ENCODE data around the gene KCNIP3.
"Not testable (repeated sequence)": the region's sequence is repeated elsewhere in the genome, so short reads cannot be mapped to it uniquely, and the experiment has no call there.

The KCNIP3 gene

GRCh38 chr2:95388091-95388692, 91.0 kb downstream of the KCNIP3 start:
- DNase-seq, result no peak

DNA sequence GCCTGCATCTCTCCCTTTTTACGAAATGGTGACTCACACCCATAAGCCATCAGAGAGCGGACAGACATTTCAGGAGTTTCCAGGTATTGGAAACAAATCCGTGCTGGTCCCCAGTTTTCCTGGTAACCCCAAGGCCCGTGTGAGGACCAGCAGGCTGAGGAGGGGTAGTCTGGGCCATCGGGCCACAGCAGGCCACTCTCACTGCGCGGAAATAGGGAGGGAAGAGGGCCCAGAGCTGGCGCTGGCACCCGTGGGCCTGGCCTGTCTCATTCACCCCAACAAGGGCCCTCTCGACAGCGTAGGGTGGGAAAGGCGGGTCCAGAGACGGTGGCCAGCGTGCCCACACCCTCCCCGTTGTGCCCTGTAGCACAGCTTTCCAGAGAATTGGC, 91.7 kb downstream of the KCNIP3 start:
- DNase-seq, result no peak

DNA sequence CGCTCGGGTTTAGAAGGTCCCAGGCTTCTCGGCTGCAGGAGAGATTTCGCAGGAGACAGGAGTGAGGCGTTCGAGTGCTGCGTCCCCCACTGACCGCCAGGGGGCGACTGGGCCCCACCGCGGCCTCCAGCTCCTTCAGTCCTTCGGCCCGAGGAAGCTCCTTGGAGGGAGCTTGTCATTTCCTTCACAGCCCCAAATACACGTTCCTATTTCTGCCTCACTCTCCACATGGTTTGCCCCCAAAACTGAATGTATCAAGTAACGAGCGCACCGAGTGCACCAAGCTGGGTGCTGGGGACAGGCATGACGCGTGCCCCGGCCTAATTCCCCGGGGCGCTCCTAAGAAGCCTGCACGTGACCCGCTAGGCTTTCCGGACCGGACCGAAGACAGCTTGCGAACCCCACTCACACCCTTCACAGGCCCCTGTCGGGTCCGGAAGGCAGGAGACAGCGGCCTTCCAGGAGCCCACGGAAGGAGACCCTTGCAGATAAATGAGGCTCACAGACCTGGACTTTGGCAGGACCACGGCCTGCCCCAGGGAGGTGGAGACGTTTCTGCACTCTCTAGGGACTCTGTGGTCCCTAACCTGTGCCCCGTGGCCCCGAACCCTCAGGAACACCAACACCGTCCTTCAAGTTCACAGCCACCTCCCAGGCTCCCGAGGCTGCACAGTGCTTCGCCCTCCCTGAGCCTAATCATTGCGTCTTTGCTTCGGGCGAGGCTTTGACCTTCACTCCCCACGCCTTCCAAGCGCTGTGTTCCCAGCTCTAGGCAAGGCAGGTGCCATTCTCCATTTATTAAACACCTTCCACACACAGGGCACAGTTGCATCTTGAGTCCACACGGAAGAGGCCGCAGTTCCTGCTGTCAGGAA, 92.3 kb downstream of the KCNIP3 start:
- peak in 1 of 6 experiments; percentile 2 for DNase-seq

DNA sequence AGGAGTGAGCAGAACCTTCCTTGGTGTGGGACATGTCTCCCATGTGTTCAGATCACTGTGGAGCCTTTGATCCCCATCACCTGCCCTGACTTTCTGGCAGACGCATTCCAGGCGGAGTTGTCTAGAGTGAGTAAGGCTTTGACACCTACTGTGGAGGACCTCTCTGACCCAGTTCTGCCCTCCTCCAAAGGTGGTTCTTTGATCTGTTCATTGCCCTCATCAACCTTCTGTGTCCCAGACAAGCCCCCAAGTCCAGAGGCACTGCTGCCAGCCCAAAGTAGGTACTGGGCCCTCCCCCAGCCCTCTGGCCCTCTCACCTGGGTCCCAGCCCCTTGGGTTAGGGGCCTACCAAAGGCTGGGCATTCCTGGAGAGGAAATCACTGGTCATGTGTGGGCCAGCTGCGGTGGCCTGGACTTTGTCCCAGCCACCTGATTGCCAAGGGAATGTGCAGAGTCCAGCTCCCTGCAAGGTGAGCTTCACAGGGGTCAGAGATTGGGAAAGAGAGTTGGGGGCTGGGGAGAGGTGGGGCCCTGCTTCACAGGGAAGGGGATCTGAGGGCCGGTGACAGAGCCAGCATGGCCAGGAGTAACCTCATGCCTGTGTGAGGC, 93.2 kb downstream of the KCNIP3 start:
- DNase-seq, result no peak

- DNase-seq, result no peak
These were observed 93.8 kb downstream of the KCNIP3 start for GRCh38 chr2:95390881-95391321.

DNA sequence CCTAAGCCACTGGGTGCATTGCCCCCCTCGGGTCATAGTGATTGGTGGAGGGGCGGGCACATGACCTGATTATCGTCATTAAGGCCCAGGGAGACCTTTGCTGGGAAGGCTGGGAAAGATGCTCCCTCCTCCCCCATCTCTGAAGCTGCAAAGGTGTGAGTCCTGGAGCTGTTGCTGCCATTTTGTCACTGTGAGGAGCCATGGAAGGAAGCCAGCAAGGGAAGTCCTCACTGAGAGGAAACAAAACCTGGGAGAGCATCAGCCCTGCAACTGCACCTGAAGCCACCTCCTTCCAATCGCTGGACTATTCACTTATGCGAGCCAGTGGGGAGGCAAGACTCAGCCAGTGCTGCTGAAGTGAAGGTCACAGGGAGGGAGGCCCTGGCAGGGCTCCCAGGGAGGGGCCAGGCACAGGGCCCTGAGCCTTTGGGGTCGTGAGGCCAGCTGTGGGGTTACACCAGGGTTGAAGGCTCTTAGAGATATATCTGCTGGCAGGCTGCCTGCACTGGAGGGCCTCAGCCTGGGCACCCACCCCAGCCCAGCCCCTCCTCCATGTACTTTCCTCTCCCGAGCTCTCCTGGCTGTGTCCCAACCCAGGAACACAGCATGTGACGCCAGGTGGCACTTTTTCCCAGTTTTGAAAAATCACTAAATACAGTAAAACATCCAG, 94.6 kb downstream of the KCNIP3 start:
- DNase-seq, result no peak

- DNase-seq, result no peak
These were observed 95.2 kb downstream of the KCNIP3 start for GRCh38 chr2:95392320-95392719.

- no peak for DNase-seq
These were observed 95.7 kb downstream of the KCNIP3 start for GRCh38 chr2:95392730-95393455.

DNA sequence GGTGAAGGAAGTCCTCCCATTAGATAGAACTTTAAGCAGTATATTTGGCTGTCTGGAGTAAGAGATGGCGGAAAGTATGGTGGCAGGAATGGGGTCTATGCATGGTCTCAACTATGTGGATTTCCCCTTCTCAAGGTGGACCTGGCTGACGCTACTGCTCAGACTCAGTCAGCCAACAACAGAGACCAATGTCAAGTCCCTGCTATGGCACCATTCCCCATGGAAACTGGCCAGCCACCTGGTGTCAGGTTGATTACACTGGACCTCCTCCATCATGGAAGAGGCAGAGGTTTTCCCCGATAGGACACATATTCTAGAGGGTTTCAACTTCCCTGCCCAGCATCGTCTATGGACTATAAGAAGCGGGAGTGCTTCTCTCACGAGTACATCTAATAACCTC, 96.8 kb downstream of the KCNIP3 start:
- DNase-seq, result no peak

DNA sequence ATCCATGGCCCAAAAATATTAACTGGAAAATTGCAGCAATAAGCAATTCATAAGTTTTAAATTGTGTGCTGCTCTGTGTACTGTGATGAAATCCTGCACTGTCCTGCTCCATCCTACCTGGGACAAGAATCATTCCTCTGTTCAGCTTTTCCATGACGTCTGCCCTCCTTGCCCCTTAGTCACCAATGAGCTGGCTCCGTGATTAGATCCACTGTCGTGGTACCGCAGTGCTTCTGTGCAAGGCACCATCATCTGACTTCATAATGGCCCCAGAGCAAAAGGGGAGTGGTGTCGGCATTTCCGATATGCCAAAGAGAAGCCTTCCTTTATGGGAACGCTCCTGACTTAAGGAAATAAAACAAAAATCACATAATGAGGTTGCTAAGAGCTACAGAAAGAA, 101.9 kb downstream of the KCNIP3 start:
- no peak for DNase-seq

DNA sequence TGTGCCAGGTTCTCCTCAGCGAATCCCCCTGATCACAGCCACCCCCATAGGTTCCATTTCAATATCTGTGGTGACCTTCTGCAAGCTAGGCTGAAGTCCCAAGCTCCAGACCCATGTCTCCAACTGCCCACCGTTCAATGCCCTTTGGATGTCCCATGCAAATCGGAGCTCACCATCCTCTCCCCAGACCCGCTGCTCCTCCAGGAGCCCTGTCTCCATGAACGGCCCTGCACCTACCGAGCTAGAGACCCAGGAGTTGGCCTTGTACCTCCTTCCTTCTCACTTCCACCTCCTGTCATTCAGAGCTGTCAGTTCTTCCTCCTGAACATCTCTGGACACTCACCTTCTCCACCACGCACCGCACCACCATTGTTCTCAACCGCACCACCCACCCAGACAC, 104.3 kb downstream of the KCNIP3 start:
- DNase-seq, result no peak

DNA sequence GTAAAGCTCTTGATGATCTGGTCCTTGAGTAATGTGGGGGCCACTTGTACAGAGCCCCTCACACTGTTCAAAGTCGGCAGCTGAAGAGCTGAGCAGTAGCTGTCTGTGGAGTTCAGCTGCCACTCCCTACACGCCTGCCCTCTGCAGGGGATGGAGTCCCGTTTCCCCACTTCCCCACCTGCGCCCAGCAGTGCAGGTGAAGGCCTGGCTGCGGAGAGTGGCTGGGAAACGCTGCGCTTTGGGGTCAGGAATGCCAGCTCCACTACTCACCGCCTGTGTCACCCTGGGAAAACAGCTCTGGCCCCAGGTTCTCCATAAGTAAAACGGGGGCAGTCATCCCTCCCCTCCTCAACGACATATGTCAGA, 104.8 kb downstream of the KCNIP3 start:
- not testable (repeated sequence) for DNase-seq

- DNase-seq, result peak; percentile 81 to 90 (median 86)
These were observed 105.4 kb downstream of the KCNIP3 start, which contains the start of gene FAHD2A for GRCh38 chr2:95402370-95403203. Gene FAHD2A (plus strand): TSS chr2:95402708. CDS start chr2:95405559, 2,851 bp downstream.

GRCh38 chr2:95403204-95403721, 106.1 kb downstream of the KCNIP3 start:
- DNase-seq, result peak in 2 of 6 experiments; percentile 20 to 43

GRCh38 chr2:95403824-95404223, 106.7 kb downstream of the KCNIP3 start:
- DNase-seq, result not testable (repeated sequence)

GRCh38 chr2:95404676-95405075, 107.5 kb downstream of the KCNIP3 start:
- DNase-seq, result not testable (repeated sequence)

DNA sequence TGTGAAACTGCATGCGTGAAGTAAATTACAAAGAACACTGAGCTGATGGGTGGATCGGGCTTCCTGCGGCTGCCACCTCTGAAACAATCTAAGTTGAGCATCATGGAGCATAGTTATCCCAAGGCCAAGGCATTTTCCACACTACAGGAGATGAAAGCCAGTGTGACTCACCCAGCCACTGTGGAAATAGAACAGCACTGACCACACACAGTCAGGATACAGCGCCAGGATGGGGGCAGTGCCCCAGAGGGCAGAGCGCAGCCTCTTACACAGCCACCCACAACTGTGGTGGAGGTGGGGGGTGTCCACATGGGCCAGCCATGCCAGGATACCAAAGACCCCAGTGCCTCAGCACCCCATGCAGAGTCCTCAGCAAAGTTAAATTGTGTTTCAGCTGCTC, 114.1 kb downstream of the KCNIP3 start:
- DNase-seq, result not testable (repeated sequence)

DNA sequence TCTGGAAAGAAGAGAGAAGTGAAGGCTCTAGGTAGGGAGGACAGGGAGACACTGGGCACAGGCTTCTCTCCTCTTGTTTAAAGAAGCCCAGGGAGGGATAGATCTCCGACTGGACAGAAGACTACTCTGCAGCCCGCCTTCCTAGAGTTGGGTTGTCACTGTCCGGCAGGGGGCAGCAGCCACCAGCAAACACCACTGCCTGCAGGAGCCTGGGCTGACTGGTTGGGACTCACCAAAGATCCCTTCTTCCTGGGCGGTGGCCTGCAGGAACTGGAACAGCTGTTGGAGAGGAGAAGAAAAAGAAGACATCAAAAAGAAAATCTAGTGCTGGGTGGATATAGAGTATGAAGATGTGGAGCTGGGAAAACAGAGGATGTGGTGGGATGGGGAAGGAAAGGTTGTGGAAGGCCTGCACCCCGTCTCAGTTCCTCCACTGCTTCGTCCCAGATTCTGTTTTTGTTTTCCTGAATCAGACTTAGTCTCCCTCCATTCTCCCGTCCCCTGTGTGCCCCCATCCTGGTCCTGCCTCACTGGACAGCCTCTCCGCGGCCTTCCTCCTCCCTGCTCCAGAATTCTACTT, 117.0 kb downstream of the KCNIP3 start:
- peak in 4 of 6 experiments; percentile 17 to 37 (median 26) for DNase-seq

DNA sequence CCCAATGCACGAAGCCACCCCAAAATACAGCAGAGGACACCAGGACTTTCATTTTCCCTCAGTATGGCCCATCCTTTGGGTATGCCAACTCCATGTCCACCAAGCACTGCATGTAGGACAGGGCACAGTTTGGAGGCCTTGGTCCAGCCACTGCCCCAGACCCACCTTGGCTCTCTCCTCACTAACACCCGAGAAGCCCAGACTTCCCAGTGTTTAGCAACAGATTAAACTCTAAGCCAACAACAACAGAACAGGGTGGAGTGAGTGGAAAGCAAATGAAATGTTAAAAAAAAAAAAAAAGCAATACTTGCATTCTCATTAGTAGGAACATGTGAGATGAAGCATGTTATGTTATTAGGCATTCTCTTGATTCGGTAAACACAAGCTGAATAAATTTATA, 118.0 kb downstream of the KCNIP3 start:
- not testable (repeated sequence) for DNase-seq

GRCh38 chr2:95415561-95415960, 118.4 kb downstream of the KCNIP3 start:
- not testable (repeated sequence) for DNase-seq
